Measurements from ENCODE around the gene FAM107A.

FAM107A gene

GRCh38 chr3:58563386-58564035, 13.7 kb downstream of the FAM107A start:
- no peak for TF ChIP-seq CTCF (conservative IDR thresholded peaks at IDR 0.05; ENCODE audit: low read length)
- no peak for TF ChIP-seq EZH2phosphoT487 (IDR thresholded peaks at IDR 0.05; ENCODE audit: borderline replicate concordance)
- Histone ChIP-seq H3K4me1 (ENCODE audit: insufficient read depth, low read length, poor library complexity, severe bottlenecking) (no peaks in the 10 kb centered on the region), H3K4me2 (ENCODE audit: low read depth, low read length, poor library complexity, severe bottlenecking) (no peak overlapping the region), H3K9ac (ENCODE audit: low read depth, low read length, poor library complexity, severe bottlenecking) (no peak overlapping the region), H3F3A (ENCODE audit: low read depth) (no peaks in the 10 kb centered on the region), H3K79me2 (ENCODE audit: insufficient read depth, low read length) (no peaks in the 10 kb centered on the region), H3K4me3 (ENCODE audit: low read length, poor library complexity, severe bottlenecking) (no peak overlapping the region), H3K9me2 (replicated peaks; ENCODE audit: low read depth, low read length) (no peaks in the 10 kb centered on the region), H3K27me3 (ENCODE audit: insufficient read depth, low read length, poor library complexity, severe bottlenecking) (no peaks in the 10 kb centered on the region), H3K9me3 (ENCODE audit: insufficient read depth, low read depth, low read length) (no peaks in the 10 kb centered on the region), H4K20me1 (ENCODE audit: insufficient read depth, low read length, poor library complexity, severe bottlenecking) (no peaks in the 10 kb centered on the region), H3K36me3 (ENCODE audit: insufficient read depth, low read length) (no peaks in the 10 kb centered on the region), H2AFZ (ENCODE audit: low read length) (no peak overlapping the region)

DNA sequence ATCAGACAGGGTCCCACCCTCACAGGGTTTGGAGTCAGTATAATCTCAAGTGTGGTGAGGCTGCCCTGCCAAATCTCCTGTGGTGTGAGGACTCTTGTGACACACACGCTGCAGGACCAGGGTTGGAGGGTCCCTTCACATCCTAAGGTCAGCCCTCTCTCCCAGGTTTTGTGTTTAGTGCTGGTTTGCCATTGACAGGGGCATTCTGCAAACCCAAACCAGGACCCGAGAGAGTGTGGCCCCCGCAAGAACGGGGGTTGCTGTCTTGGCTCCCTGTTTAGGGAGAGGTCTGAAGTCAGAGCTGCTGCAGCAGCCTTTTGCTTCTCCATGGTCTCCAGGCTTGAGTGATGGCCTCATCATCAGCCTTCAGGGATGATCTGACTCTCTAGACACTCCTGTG, 14.7 kb downstream of the FAM107A start:
- Histone ChIP-seq H2AFZ (ENCODE audit: low read length) (no peak overlapping the region), H3K36me3 (ENCODE audit: insufficient read depth, low read length) (no peaks in the 10 kb centered on the region), H3K4me3 (ENCODE audit: low read length, poor library complexity, severe bottlenecking) (no peak overlapping the region), H3F3A (ENCODE audit: low read depth) (no peaks in the 10 kb centered on the region), H4K20me1 (ENCODE audit: insufficient read depth, low read length, poor library complexity, severe bottlenecking) (no peaks in the 10 kb centered on the region), H3K4me2 (ENCODE audit: low read depth, low read length, poor library complexity, severe bottlenecking) (no peak overlapping the region), H3K27me3 (ENCODE audit: insufficient read depth, low read length, poor library complexity, severe bottlenecking) (no peaks in the 10 kb centered on the region), H3K79me2 (ENCODE audit: insufficient read depth, low read length) (no peaks in the 10 kb centered on the region), H3K4me1 (ENCODE audit: insufficient read depth, low read length, poor library complexity, severe bottlenecking) (no peaks in the 10 kb centered on the region), H3K9me2 (replicated peaks; ENCODE audit: low read depth, low read length) (no peaks in the 10 kb centered on the region), H3K9me3 (ENCODE audit: insufficient read depth, low read depth, low read length) (no peaks in the 10 kb centered on the region), H3K9ac (ENCODE audit: low read depth, low read length, poor library complexity, severe bottlenecking) (no peak overlapping the region)
- TF ChIP-seq CTCF (conservative IDR thresholded peaks at IDR 0.05; ENCODE audit: low read length) (no peak), EZH2phosphoT487 (IDR thresholded peaks at IDR 0.05; ENCODE audit: borderline replicate concordance) (no peak)

- Histone ChIP-seq H4K20me1 (ENCODE audit: insufficient read depth, low read length, poor library complexity, severe bottlenecking) (no peaks in the 10 kb centered on the region), H3K36me3 (ENCODE audit: insufficient read depth, low read length) (no peaks in the 10 kb centered on the region), H3K9ac (ENCODE audit: low read depth, low read length, poor library complexity, severe bottlenecking) (no peak overlapping the region), H2AFZ (ENCODE audit: low read length) (no peak overlapping the region), H3K27me3 (ENCODE audit: insufficient read depth, low read length, poor library complexity, severe bottlenecking) (no peaks in the 10 kb centered on the region), H3F3A (ENCODE audit: low read depth) (no peaks in the 10 kb centered on the region), H3K4me3 (ENCODE audit: low read length, poor library complexity, severe bottlenecking) (no peak overlapping the region), H3K4me1 (ENCODE audit: insufficient read depth, low read length, poor library complexity, severe bottlenecking) (peaks cover 8% of the 10 kb centered on the region), H3K9me2 (replicated peaks; ENCODE audit: low read depth, low read length) (no peaks in the 10 kb centered on the region), H3K79me2 (ENCODE audit: insufficient read depth, low read length) (no peaks in the 10 kb centered on the region), H3K4me2 (ENCODE audit: low read depth, low read length, poor library complexity, severe bottlenecking) (no peak overlapping the region), H3K9me3 (ENCODE audit: insufficient read depth, low read depth, low read length) (no peaks in the 10 kb centered on the region)
- TF ChIP-seq CTCF (conservative IDR thresholded peaks at IDR 0.05; ENCODE audit: low read length): peak; percentile 45
- TF ChIP-seq EZH2phosphoT487 (IDR thresholded peaks at IDR 0.05; ENCODE audit: borderline replicate concordance): no peak
These were observed 16.4 kb downstream of the FAM107A start for GRCh38 chr3:58560771-58561311.

Data from Loucy (cell line).